ENCODE measurements around the gene NT5DC1.

DNA sequence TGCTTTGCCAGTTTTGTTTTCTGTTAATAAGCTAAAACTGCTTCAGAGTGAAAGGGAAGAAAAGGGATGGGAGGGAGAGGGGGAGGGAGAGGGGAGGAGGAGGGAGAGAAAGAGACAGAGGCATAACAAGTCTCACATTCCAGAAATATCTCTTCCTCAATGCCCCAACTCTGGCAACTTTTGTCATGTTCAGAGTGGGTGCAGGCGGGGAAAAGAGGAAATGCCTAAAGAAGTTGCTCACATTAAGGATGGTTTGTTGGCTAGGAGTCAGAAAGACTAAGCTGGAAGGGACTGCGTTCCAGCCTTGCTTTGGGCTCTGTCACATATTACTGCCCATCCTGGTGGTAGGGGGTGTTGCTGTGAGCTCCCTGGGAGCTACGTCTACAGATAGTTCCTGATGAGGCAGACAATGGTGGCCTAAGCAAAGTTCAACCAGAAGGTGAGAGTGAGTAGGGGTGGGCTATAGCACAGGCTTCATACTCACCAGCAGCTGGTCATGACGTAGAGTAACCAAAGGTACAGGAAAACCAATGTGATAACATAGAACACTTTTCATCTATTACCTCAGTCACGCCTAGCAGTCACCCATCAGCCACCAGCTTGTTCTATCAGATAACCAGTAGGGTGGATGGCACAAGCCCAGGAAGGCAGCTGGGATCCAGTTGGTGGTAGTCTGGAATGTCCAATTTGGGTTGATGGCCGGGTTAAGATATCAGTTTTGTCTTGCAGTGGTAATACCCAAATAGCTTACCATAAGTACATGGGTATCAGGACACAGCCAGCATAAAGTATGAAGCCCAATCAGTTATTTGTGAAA lies 151.1 kb downstream of the NT5DC1 start:
- TF ChIP-seq, protein P1, sequence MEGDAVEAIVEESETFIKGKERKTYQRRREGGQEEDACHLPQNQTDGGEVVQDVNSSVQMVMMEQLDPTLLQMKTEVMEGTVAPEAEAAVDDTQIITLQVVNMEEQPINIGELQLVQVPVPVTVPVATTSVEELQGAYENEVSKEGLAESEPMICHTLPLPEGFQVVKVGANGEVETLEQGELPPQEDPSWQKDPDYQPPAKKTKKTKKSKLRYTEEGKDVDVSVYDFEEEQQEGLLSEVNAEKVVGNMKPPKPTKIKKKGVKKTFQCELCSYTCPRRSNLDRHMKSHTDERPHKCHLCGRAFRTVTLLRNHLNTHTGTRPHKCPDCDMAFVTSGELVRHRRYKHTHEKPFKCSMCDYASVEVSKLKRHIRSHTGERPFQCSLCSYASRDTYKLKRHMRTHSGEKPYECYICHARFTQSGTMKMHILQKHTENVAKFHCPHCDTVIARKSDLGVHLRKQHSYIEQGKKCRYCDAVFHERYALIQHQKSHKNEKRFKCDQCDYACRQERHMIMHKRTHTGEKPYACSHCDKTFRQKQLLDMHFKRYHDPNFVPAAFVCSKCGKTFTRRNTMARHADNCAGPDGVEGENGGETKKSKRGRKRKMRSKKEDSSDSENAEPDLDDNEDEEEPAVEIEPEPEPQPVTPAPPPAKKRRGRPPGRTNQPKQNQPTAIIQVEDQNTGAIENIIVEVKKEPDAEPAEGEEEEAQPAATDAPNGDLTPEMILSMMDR (IDR thresholded peaks at IDR 0.05; ENCODE audit: insufficient read depth, low read length) = no peak
- TF ChIP-seq, protein P2, sequence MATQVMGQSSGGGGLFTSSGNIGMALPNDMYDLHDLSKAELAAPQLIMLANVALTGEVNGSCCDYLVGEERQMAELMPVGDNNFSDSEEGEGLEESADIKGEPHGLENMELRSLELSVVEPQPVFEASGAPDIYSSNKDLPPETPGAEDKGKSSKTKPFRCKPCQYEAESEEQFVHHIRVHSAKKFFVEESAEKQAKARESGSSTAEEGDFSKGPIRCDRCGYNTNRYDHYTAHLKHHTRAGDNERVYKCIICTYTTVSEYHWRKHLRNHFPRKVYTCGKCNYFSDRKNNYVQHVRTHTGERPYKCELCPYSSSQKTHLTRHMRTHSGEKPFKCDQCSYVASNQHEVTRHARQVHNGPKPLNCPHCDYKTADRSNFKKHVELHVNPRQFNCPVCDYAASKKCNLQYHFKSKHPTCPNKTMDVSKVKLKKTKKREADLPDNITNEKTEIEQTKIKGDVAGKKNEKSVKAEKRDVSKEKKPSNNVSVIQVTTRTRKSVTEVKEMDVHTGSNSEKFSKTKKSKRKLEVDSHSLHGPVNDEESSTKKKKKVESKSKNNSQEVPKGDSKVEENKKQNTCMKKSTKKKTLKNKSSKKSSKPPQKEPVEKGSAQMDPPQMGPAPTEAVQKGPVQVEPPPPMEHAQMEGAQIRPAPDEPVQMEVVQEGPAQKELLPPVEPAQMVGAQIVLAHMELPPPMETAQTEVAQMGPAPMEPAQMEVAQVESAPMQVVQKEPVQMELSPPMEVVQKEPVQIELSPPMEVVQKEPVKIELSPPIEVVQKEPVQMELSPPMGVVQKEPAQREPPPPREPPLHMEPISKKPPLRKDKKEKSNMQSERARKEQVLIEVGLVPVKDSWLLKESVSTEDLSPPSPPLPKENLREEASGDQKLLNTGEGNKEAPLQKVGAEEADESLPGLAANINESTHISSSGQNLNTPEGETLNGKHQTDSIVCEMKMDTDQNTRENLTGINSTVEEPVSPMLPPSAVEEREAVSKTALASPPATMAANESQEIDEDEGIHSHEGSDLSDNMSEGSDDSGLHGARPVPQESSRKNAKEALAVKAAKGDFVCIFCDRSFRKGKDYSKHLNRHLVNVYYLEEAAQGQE (IDR thresholded peaks at IDR 0.05; ENCODE audit: insufficient replicate concordance, low read depth) = no peak

All from HL-60 (cell line).